ENCODE results near the gene HRH2.

Gene HRH2

DNA sequence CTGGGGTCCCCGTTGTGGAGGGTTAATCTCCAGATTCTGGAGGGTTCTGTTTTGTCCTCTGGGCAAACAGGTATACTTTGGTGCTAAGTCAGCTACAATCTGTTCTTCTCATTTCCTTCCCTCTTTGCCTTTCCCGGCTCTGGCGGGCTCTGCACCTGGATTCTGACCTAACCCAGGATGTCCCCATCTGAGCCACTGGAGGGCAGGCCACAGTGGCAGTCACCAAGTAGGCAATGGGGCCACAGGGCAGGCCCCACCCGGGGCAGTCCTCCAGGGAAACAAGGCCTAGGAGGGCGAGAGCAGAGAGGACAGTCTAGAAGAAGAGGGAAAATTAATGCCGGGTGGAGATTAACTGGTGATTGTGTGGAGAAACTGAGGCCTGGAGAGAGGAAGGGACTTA lies 40.4 kb upstream of the HRH2 start:
- Histone ChIP-seq H3K27me3 (ENCODE audit: insufficient read depth, low read length) (no peaks in the 10 kb centered on the region), H3K36me3 (ENCODE audit: control insufficient read depth in 1 of 2, insufficient read depth in 2 of 2, low read length in 2 of 2) (no peaks in the 10 kb centered on the region), H3K9me3 (ENCODE audit: insufficient read depth, low read depth, low read length) (no peaks in the 10 kb centered on the region), H2AK5ac (ENCODE audit: low read length) (no peak overlapping the region), H3K4me3 (ENCODE audit: low read depth, low read length) (no peak overlapping the region), H3K4ac (ENCODE audit: low read depth, low read length) (no peak overlapping the region), H3K23ac (ENCODE audit: low read length) (no peak overlapping the region), H4K8ac (ENCODE audit: low read depth, low read length) (no peak overlapping the region), H3K4me1 (ENCODE audit: control insufficient read depth in 1 of 2, insufficient read depth in 2 of 2, low read length in 2 of 2) (peaks cover 3 to 5% of the 10 kb centered on the region in 2 experiments), H3K9ac (ENCODE audit: low read length) (no peak overlapping the region), H3K14ac (ENCODE audit: low read length) (no peak overlapping the region), H2AFZ (ENCODE audit: insufficient read depth, low read length, poor library complexity) (no peak overlapping the region), H2BK12ac (ENCODE audit: low read length) (no peak overlapping the region), H3K4me2 (ENCODE audit: low read length) (no peak overlapping the region), H4K12ac (ENCODE audit: low read depth, low read length) (no peak overlapping the region), H2BK5ac (ENCODE audit: low read depth, low read length, poor library complexity) (no peak overlapping the region), H3K18ac (ENCODE audit: low read length) (no peak overlapping the region), H3K79me1 (ENCODE audit: low read length) (peaks cover 2% of the 10 kb centered on the region), H3K27ac (ENCODE audit: low read depth, low read length) (no peak overlapping the region), H4K91ac (ENCODE audit: low read depth, low read length) (no peak overlapping the region), H2BK120ac (ENCODE audit: insufficient read depth, low read length, poor library complexity) (no peak overlapping the region), H3K79me2 (ENCODE audit: control insufficient read depth, insufficient read depth, low read length, poor library complexity) (no peaks in the 10 kb centered on the region)
- no peak for DNase-seq
- WGBS (ENCODE audit: extremely low coverage, insufficient coverage, insufficient read length) = no CpG with 5 or more reads among the region's 6 CpGs

DNA sequence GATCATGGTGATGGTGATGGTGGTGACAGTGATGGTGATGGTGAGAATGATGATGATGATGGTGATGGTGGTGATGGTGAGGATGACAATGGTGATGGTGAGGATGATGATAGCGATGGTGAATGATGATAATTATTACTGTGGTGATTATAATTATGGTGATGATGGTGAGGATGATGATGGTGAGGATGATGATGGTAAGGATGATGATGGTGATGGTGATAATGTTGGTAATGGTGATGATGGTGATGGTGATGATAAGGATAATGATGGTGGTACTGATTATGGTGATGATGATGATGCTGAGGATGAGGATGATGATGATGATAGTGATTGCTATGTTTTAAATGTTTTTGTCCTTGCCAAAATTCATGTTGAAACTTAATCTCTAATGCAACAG lies 37.3 kb upstream of the HRH2 start:
- Histone ChIP-seq H3K9me3 (ENCODE audit: insufficient read depth, low read depth, low read length) (peaks cover 2% of the 10 kb centered on the region), H3K4me2 (ENCODE audit: low read length) (no peak overlapping the region), H3K36me3 (ENCODE audit: control insufficient read depth in 1 of 2, insufficient read depth in 2 of 2, low read length in 2 of 2) (no peaks in the 10 kb centered on the region), H4K91ac (ENCODE audit: low read depth, low read length) (no peak overlapping the region), H3K27me3 (ENCODE audit: insufficient read depth, low read length) (no peaks in the 10 kb centered on the region), H4K8ac (ENCODE audit: low read depth, low read length) (no peak overlapping the region), H3K18ac (ENCODE audit: low read length) (no peak overlapping the region), H3K14ac (ENCODE audit: low read length) (no peak overlapping the region), H3K4me3 (ENCODE audit: low read depth, low read length) (peak overlapping the region; percentile 6), H3K79me2 (ENCODE audit: control insufficient read depth, insufficient read depth, low read length, poor library complexity) (no peaks in the 10 kb centered on the region), H3K4me1 (ENCODE audit: control insufficient read depth in 1 of 2, insufficient read depth in 2 of 2, low read length in 2 of 2) (peaks cover 19% of the 10 kb centered on the region in 2 experiments), H2AK5ac (ENCODE audit: low read length) (no peak overlapping the region), H3K23ac (ENCODE audit: low read length) (no peak overlapping the region), H2AFZ (ENCODE audit: insufficient read depth, low read length, poor library complexity) (no peak overlapping the region), H3K4ac (ENCODE audit: low read depth, low read length) (no peak overlapping the region), H3K79me1 (ENCODE audit: low read length) (peaks cover 4% of the 10 kb centered on the region), H3K27ac (ENCODE audit: low read depth, low read length) (no peak overlapping the region), H3K9ac (ENCODE audit: low read length) (no peak overlapping the region), H2BK12ac (ENCODE audit: low read length) (no peak overlapping the region), H2BK120ac (ENCODE audit: insufficient read depth, low read length, poor library complexity) (no peak overlapping the region), H4K12ac (ENCODE audit: low read depth, low read length) (no peak overlapping the region), H2BK5ac (ENCODE audit: low read depth, low read length, poor library complexity) (no peak overlapping the region)
- 71% methylated on average over 1 of the region's 1 CpG for WGBS (ENCODE audit: extremely low coverage, insufficient coverage, insufficient read length)
- no peak for DNase-seq

DNA sequence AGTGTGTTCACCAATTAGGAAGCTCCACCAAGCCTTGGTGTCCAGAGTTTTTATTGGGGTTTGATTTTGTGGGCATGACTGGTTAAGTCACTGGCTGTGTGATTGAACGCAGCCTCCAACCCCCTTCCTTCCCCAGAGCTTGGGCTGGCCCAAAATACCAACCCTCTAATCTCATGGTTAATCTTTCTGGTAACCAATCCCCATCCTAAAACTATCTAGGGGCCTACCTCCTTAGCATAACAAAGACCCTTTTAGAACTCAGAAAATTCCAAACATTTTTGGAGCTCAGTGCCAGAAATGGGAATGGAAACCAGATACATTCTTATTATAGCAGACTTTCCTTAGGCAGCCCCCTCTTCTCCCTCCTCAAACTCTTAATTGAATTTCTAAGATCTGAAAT lies 35.9 kb upstream of the HRH2 start:
- no peaks in the 10 kb centered on the region for H3K27me3 ChIP-seq (ENCODE audit: insufficient read depth, low read length)
- peak overlapping the region; percentile 17 for H3K14ac ChIP-seq (ENCODE audit: low read length)
- no peaks in the 10 kb centered on the region for H3K79me2 ChIP-seq (ENCODE audit: control insufficient read depth, insufficient read depth, low read length, poor library complexity)
- peak overlapping the region; percentile 77 for H3K27ac ChIP-seq (ENCODE audit: low read depth, low read length)
- no peak overlapping the region for H3K9ac ChIP-seq (ENCODE audit: low read length)
- H3K9me3 ChIP-seq (ENCODE audit: insufficient read depth, low read depth, low read length) = peaks cover 2% of the 10 kb centered on the region
- no CpG with 5 or more reads among the region's 1 CpG for WGBS (ENCODE audit: extremely low coverage, insufficient coverage, insufficient read length)
- H3K23ac ChIP-seq (ENCODE audit: low read length) = no peak overlapping the region
- no peak for DNase-seq
- peaks cover 19% of the 10 kb centered on the region in 2 experiments for H3K4me1 ChIP-seq (ENCODE audit: control insufficient read depth in 1 of 2, insufficient read depth in 2 of 2, low read length in 2 of 2)
- peak overlapping the region; percentile 2 for H2BK5ac ChIP-seq (ENCODE audit: low read depth, low read length, poor library complexity)
- no peak overlapping the region for H4K12ac ChIP-seq (ENCODE audit: low read depth, low read length)
- H2AK5ac ChIP-seq (ENCODE audit: low read length) = no peak overlapping the region
- H3K79me1 ChIP-seq (ENCODE audit: low read length) = peaks cover 4% of the 10 kb centered on the region
- peak overlapping the region; percentile 13 for H4K91ac ChIP-seq (ENCODE audit: low read depth, low read length)
- no peaks in the 10 kb centered on the region for H3K36me3 ChIP-seq (ENCODE audit: control insufficient read depth in 1 of 2, insufficient read depth in 2 of 2, low read length in 2 of 2)
- H3K4ac ChIP-seq (ENCODE audit: low read depth, low read length) = no peak overlapping the region
- no peak overlapping the region for H3K4me2 ChIP-seq (ENCODE audit: low read length)
- no peak overlapping the region for H2AFZ ChIP-seq (ENCODE audit: insufficient read depth, low read length, poor library complexity)
- no peak overlapping the region for H3K18ac ChIP-seq (ENCODE audit: low read length)
- no peak overlapping the region for H4K8ac ChIP-seq (ENCODE audit: low read depth, low read length)
- no peak overlapping the region for H2BK12ac ChIP-seq (ENCODE audit: low read length)
- H2BK120ac ChIP-seq (ENCODE audit: insufficient read depth, low read length, poor library complexity) = no peak overlapping the region
- H3K4me3 ChIP-seq (ENCODE audit: low read depth, low read length) = no peak overlapping the region

DNA sequence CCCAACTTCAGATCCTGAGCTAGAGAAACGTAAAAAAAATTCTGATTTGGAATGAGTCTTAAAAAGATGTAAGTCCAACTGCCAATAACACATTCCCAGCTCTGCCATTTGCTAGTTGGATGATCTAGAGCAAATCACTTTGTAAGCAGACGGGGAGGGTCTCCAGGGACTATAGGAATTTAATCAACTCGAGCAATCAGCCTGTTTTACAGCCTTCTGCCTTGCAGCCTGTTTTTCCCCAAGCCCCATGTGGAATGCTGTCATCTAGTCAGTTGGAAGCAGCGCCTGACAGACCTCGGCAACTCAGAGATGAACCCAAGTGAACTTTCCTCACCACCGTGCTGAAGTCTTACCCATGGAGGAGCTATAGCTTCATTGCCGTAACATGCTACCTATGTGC lies 34.8 kb upstream of the HRH2 start:
- peak overlapping the region; percentile 11 for H3K14ac ChIP-seq (ENCODE audit: low read length)
- H2BK5ac ChIP-seq (ENCODE audit: low read depth, low read length, poor library complexity) = peak overlapping the region; percentile 67
- peaks cover 4% of the 10 kb centered on the region for H3K79me1 ChIP-seq (ENCODE audit: low read length)
- H3K23ac ChIP-seq (ENCODE audit: low read length) = no peak overlapping the region
- no peak overlapping the region for H4K8ac ChIP-seq (ENCODE audit: low read depth, low read length)
- no CpG with 5 or more reads among the region's 7 CpGs for WGBS (ENCODE audit: extremely low coverage, insufficient coverage, insufficient read length)
- no peak overlapping the region for H3K4me3 ChIP-seq (ENCODE audit: low read depth, low read length)
- H3K9ac ChIP-seq (ENCODE audit: low read length) = no peak overlapping the region
- no peak overlapping the region for H4K12ac ChIP-seq (ENCODE audit: low read depth, low read length)
- peaks cover 19% of the 10 kb centered on the region in 2 experiments for H3K4me1 ChIP-seq (ENCODE audit: control insufficient read depth in 1 of 2, insufficient read depth in 2 of 2, low read length in 2 of 2)
- peak overlapping the region; percentile 31 for H3K4me2 ChIP-seq (ENCODE audit: low read length)
- no peak overlapping the region for H3K4ac ChIP-seq (ENCODE audit: low read depth, low read length)
- peak overlapping the region; percentile 42 for H2BK12ac ChIP-seq (ENCODE audit: low read length)
- no peak overlapping the region for H2AK5ac ChIP-seq (ENCODE audit: low read length)
- DNase-seq = no peak
- H3K36me3 ChIP-seq (ENCODE audit: control insufficient read depth in 1 of 2, insufficient read depth in 2 of 2, low read length in 2 of 2) = no peaks in the 10 kb centered on the region
- H3K9me3 ChIP-seq (ENCODE audit: insufficient read depth, low read depth, low read length) = peaks cover 2% of the 10 kb centered on the region
- peak overlapping the region; percentile 59 for H2BK120ac ChIP-seq (ENCODE audit: insufficient read depth, low read length, poor library complexity)
- no peak overlapping the region for H2AFZ ChIP-seq (ENCODE audit: insufficient read depth, low read length, poor library complexity)
- H4K91ac ChIP-seq (ENCODE audit: low read depth, low read length) = peak overlapping the region; percentile 60
- no peaks in the 10 kb centered on the region for H3K79me2 ChIP-seq (ENCODE audit: control insufficient read depth, insufficient read depth, low read length, poor library complexity)
- H3K27me3 ChIP-seq (ENCODE audit: insufficient read depth, low read length) = no peaks in the 10 kb centered on the region
- no peak overlapping the region for H3K18ac ChIP-seq (ENCODE audit: low read length)
- H3K27ac ChIP-seq (ENCODE audit: low read depth, low read length) = peak overlapping the region; percentile 71
